Measurements from ENCODE around the gene CAPZB.

DNA sequence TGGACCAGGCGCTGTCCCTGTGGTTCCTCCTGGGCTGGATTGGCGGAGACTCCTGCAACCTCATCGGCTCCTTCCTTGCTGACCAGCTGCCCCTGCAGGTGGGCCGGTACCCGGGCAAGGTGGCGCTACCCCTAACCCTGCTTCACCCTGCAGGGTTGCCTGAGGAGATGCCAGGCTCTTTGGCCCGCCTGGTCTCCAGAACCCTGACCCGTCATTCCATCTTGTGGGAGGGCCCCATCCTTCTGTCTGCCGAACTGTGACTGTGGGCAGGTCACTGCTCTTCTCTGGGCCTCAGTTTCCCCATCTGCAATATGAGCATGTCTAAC, 160.7 kb downstream of the CAPZB start:
- no peak for TF ChIP-seq POLR2AphosphoS5 (IDR thresholded peaks at IDR 0.05; ENCODE audit: low read depth, low read length)
- no peak for TF ChIP-seq REST (IDR thresholded peaks at IDR 0.05; ENCODE audit: insufficient read depth in 1 of 2, low read depth in 2 of 2, low read length in 2 of 2)
- no peak for TF ChIP-seq TAF1 (IDR thresholded peaks at IDR 0.05; ENCODE audit: borderline replicate concordance, insufficient read depth, low read length)
- TF ChIP-seq FOXP2 (optimal IDR thresholded peaks at IDR 0.05; ENCODE audit: borderline replicate concordance, extremely low read depth, extremely low read length, insufficient read depth): no peak
- TF ChIP-seq SIN3A (IDR thresholded peaks at IDR 0.05; ENCODE audit: borderline replicate concordance, insufficient read depth, low read length): no peak
